DND-41 (cell line): ENCODE measurements around the gene ASRGL1.

Experiments
- ATAC-seq: fragments of 200-7000 bp; cut with Tn5 transposase; 3 replicates; pipeline ENCODE4 v1.9.1; 2021; ENCODE audit warnings: low read depth; ENCODE audit not compliant: insufficient read depth
- DNase-seq: peaks from one replicate; pipeline ENCODE4 v3.0.0-alpha.2; 2020
- H2AFZ ChIP-seq: 2 replicates; pipeline ENCODE4 v1.6.0; 2012; ENCODE audit warnings: low read depth, low read length
- H3K27ac ChIP-seq: 2 replicates; pipeline ENCODE4 v1.5.1; 2012; ENCODE audit warnings: low read length, inconsistent platforms
- H3K27me3 ChIP-seq: fragments of 200-600 bp; sonication (generic); 2 replicates; pipeline ENCODE4 v1.6.0; 2012; ENCODE audit warnings: low read length, mild to moderate bottlenecking, inconsistent platforms; ENCODE audit not compliant: insufficient read depth, poor library complexity
- H3K36me3 ChIP-seq: 2 replicates; pipeline ENCODE4 v1.5.1; 2012; ENCODE audit warnings: low read length, inconsistent platforms; ENCODE audit not compliant: insufficient read depth
- H3K4me1 ChIP-seq: 2 replicates; pipeline ENCODE4 v1.5.1; 2012; ENCODE audit warnings: mild to moderate bottlenecking, low read length; ENCODE audit not compliant: insufficient read depth
- H3K4me2 ChIP-seq: 2 replicates; pipeline ENCODE4 v1.6.0; 2012; ENCODE audit warnings: mild to moderate bottlenecking, moderate library complexity, low read length, inconsistent platforms; ENCODE audit not compliant: insufficient read depth
- H3K4me3 ChIP-seq, 2 experiments: fragments of 200-600 bp in 1 of 2; shearing (Covaris generic) in 1 of 2; 2 replicates each; pipeline ENCODE4 v1.5.1; 2012 to 2016; ENCODE audit warnings: inconsistent platforms in 2 of 2, low read length in 2 of 2, mild to moderate bottlenecking in 2 of 2, low read depth in 1 of 2, moderate library complexity in 1 of 2
- H3K79me2 ChIP-seq: 2 replicates; pipeline ENCODE4 v1.6.0; 2012; ENCODE audit warnings: low read length, inconsistent platforms; ENCODE audit not compliant: insufficient read depth
- H3K9ac ChIP-seq: 2 replicates; pipeline ENCODE4 v1.6.0; 2012; ENCODE audit warnings: low read depth, mild to moderate bottlenecking, inconsistent platforms, low read length, moderate library complexity
- H3K9me3 ChIP-seq: 2 replicates; pipeline ENCODE4 v1.5.1; 2012; ENCODE audit warnings: low read length, moderate library complexity, mild to moderate bottlenecking, inconsistent platforms; ENCODE audit not compliant: insufficient read depth, severe bottlenecking
- H4K20me1 ChIP-seq: 2 replicates; pipeline ENCODE4 v1.6.0; 2012; ENCODE audit warnings: low read length; ENCODE audit not compliant: insufficient read depth
- EZH2 ChIP-seq: IDR thresholded peaks from 3 replicates; pipeline ENCODE4 v1.6.1; 2012; ENCODE audit warnings: borderline replicate concordance, low read depth, mild to moderate bottlenecking, moderate library complexity, low read length, inconsistent platforms; ENCODE audit not compliant: severe bottlenecking
- TF ChIP-seq, protein P1 (sequence below): IDR thresholded peaks from 2 replicates; pipeline ENCODE4 v1.5.1; 2012; ENCODE audit warnings: borderline replicate concordance, low read length, moderate library complexity, mild to moderate bottlenecking; ENCODE audit not compliant: poor library complexity, severe bottlenecking; ENCODE audit errors: extremely low read depth

Gene ASRGL1

DNA sequence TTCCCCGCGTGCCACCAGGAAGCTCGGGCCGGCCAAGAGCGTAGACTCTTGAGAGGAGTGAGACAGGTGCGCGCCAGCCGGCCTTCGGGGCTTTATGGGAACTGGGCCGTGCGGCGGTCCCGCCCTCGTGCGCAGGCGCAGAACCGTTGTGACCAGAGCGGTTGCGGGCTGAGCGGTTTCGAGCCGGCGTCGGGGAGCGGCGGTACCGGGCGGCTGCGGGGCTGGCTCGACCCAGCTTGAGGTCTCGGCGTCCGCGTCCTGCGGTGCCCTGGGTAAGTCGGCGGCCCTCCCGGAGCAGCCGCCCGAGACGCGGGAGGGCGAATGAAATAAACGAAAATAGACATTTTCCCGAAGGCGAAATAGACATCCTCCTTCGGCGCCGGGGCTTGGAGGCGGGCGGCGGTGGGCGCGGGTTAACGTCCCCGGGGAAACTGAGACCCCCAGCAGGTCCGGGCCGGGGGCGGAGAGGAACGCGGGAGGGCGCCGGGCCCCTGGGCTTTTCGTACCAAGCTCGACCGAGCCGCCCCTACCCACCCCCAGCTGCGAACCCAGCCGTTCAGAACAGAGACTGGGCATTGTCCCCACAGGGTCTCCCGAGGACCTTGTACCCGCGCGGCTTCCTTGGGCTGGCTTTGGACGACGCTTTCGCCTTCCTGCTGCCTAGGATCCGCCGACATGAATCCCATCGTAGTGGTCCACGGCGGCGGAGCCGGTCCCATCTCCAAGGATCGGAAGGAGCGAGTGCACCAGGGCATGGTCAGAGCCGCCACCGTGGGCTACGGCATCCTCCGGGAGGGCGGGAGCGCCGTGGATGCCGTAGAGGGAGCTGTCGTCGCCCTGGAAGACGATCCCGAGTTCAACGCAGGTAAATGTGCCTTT, at the start of gene ASRGL1:
Gene ASRGL1, plus strand, starts transcription at position 146 of the 879 bp plus-strand sequence. Its CDS starts 530 bp downstream, at position 676.
- Histone ChIP-seq H3K9me3 (no peaks in the 10 kb centered on the region), H3K27ac (no peak within 1 kb of the TSS), H2AFZ (no peak within 1 kb of the TSS), H3K9ac (no peak within 1 kb of the TSS), H3K4me1 (no peaks in the 10 kb centered on the region), H3K36me3 (no peaks in the 10 kb centered on the region), H3K4me2 (no peak within 1 kb of the TSS), H3K79me2 (no peaks in the 10 kb centered on the region), H3K27me3 (no peaks in the 10 kb centered on the region), H4K20me1 (no peaks in the 10 kb centered on the region), H3K4me3 (no peak within 1 kb of the TSS)
- no peak for TF ChIP-seq EZH2
- TF ChIP-seq, protein P1, sequence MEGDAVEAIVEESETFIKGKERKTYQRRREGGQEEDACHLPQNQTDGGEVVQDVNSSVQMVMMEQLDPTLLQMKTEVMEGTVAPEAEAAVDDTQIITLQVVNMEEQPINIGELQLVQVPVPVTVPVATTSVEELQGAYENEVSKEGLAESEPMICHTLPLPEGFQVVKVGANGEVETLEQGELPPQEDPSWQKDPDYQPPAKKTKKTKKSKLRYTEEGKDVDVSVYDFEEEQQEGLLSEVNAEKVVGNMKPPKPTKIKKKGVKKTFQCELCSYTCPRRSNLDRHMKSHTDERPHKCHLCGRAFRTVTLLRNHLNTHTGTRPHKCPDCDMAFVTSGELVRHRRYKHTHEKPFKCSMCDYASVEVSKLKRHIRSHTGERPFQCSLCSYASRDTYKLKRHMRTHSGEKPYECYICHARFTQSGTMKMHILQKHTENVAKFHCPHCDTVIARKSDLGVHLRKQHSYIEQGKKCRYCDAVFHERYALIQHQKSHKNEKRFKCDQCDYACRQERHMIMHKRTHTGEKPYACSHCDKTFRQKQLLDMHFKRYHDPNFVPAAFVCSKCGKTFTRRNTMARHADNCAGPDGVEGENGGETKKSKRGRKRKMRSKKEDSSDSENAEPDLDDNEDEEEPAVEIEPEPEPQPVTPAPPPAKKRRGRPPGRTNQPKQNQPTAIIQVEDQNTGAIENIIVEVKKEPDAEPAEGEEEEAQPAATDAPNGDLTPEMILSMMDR, result no peak
- DNase-seq (no peak), ATAC-seq (no peak)

DNA sequence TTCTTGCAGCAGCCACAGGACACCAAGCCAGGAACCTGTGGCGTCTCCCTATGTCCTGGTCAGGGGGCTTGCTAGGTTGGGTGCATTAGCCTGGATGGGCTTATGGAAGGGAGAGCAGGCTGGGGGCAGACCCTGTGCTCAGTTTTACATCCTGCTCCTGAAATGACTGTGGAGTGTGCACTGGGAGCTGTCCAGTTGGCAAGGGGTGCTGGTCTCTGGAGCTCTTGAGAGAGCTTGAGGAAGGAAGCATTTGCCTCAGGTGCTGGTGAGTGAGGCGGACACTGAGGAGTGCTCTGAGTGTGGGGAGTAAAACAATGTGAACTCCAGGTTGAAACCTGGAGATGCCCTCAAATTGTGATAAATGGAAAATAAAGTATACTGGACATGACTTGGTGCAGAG, 41.7 kb upstream of the ASRGL1 start:
- Histone ChIP-seq H3K79me2 (no peaks in the 10 kb centered on the region), H3K9ac (no peak overlapping the region), H3K27ac (no peak overlapping the region), H3K27me3 (no peaks in the 10 kb centered on the region), H3K4me3 (no peak overlapping the region), H3K4me1 (no peaks in the 10 kb centered on the region), H3K36me3 (no peaks in the 10 kb centered on the region), H3K4me2 (no peak overlapping the region), H4K20me1 (0 out of 2 replicates have a peak, but pooled peaks cover 7% of the 10 kb centered on the region), H2AFZ (no peak overlapping the region), H3K9me3 (no peaks in the 10 kb centered on the region)
- DNase-seq, result peak; percentile 36
- ATAC-seq, result peak; percentile 69
- TF ChIP-seq, protein P1, result no peak
- TF ChIP-seq EZH2, result no peak

DNA sequence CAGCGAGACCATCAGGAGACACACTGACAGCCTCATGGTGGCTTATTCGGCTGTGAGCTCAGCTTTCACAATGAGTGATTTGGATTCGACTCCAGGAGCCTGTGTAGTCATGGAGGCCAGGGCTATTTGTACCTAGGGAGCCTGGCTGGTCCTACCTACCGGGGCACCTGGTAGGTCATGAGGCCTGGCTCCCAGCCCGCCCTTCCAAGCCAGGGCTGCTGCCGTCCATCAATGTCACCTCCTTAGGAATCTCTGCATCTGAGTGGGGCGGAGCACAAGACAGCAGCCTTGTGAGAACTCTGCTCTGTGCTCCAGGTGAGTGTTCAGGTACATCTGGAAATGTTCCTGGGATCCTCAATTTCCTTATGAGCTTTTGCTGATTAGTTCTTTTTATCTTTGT, 38.3 kb upstream of the ASRGL1 start, which contains the start of gene SCGB1D4:
Gene SCGB1D4, minus strand, starts transcription at position 101 of the 400 bp plus-strand sequence. Its CDS starts 65 bp downstream, at position 36.
- H3K27me3 ChIP-seq, result peaks cover 3% of the 10 kb centered on the region
- H3K4me1 ChIP-seq, result no peaks in the 10 kb centered on the region
- H3K9ac ChIP-seq, result no peak within 1 kb of the TSS
- H3K4me3 ChIP-seq, result no peak within 1 kb of the TSS
- DNase-seq, result no peak
- no peak for ATAC-seq
- H3K36me3 ChIP-seq, result no peaks in the 10 kb centered on the region
- 0 out of 2 replicates have a peak, but pooled peaks cover 7% of the 10 kb centered on the region for H4K20me1 ChIP-seq
- H3K27ac ChIP-seq, result no peak within 1 kb of the TSS
- no peaks in the 10 kb centered on the region for H3K9me3 ChIP-seq
- no peak within 1 kb of the TSS for H3K4me2 ChIP-seq
- H3K79me2 ChIP-seq, result no peaks in the 10 kb centered on the region
- no peak within 1 kb of the TSS for H2AFZ ChIP-seq
- TF ChIP-seq, protein P1, result no peak
- TF ChIP-seq EZH2, result no peak
